Activated naive CD4-positive, alpha-beta T cell treated with anti-CD3 and anti-CD28 coated beads, Interleukin-2, amount 10 ng/mL, durations not matched to agents 7 days and 5 days (primary cell): ENCODE results near the gene PBX2.
"Not testable (repeated sequence)": the region's sequence is repeated elsewhere in the genome, so short reads cannot be mapped to it uniquely, and the experiment has no call there.

Experiments used
- CTCF ChIA-PET: fragments of 350-600 bp; sonication (Branson Sonifier 250); formaldehyde crosslinking; loops from one replicate; lab custom pipeline; 2021; ENCODE audit warnings: antibody characterized with exemption; lab: Charles Lee
- DNase-seq: peaks from one replicate; pipeline ENCODE4 v3.0.0-alpha.2; 2020
- H3K27ac Mint-ChIP-seq: one replicate; pipeline ENCODE4 v1.8.0; 2021; ENCODE audit warnings: mild to moderate bottlenecking, moderate library complexity, mixed read lengths
- H3K27me3 Mint-ChIP-seq: one replicate; pipeline ENCODE4 v1.8.0; 2021; ENCODE audit warnings: mild to moderate bottlenecking, mixed read lengths
- H3K36me3 Mint-ChIP-seq: one replicate; pipeline ENCODE4 v1.8.0; 2021; ENCODE audit warnings: mixed read lengths
- H3K4me1 Mint-ChIP-seq: one replicate; pipeline ENCODE4 v1.8.0; 2021; ENCODE audit warnings: mixed read lengths
- H3K4me3 Mint-ChIP-seq: one replicate; pipeline ENCODE4 v1.8.0; 2021; ENCODE audit warnings: mild to moderate bottlenecking, moderate library complexity, mixed read lengths
- H3K9me3 Mint-ChIP-seq: one replicate; pipeline ENCODE4 v1.8.0; 2021; ENCODE audit warnings: mixed read lengths

The PBX2 gene

GRCh38 chr6:32195652-32195901, 5.6 kb upstream of the PBX2 start:
- peak; percentile 100 for DNase-seq
- no peaks in the 10 kb centered on the region for H3K9me3 Mint-ChIP-seq
- CTCF ChIA-PET: interaction anchor here (0.5 to 1.6 kb wide), 15 partner anchors 17 to 400 kb away, joined by 3 to 9 read pairs (median 3); partner anchors contain the start of genes RNF5 and VARS1
- H3K27me3 Mint-ChIP-seq: peaks cover 8% of the 10 kb centered on the region
- H3K36me3 Mint-ChIP-seq: peaks cover 22% of the 10 kb centered on the region
- peaks cover 34% of the 10 kb centered on the region for H3K4me1 Mint-ChIP-seq
- peak overlapping the region; percentile 99 for H3K27ac Mint-ChIP-seq
- peak overlapping the region; percentile 94 for H3K4me3 Mint-ChIP-seq

GRCh38 chr6:32194825-32195651, 5.0 kb upstream of the PBX2 start:
- CTCF ChIA-PET: interaction anchor here (0.6 to 1.6 kb wide), 15 partner anchors 16 to 399 kb away, joined by 3 to 9 read pairs (median 3); partner anchors contain the start of genes RNF5 and VARS1
- Mint-ChIP-seq H3K4me3 (peak overlapping the region; percentile 94), H3K27ac (peak overlapping the region; percentile 99), H3K36me3 (peaks cover 27% of the 10 kb centered on the region), H3K4me1 (peaks cover 34% of the 10 kb centered on the region), H3K9me3 (no peaks in the 10 kb centered on the region), H3K27me3 (peaks cover 8% of the 10 kb centered on the region)
- DNase-seq: peak; percentile 61

GRCh38 chr6:32194388-32194787, 4.4 kb upstream of the PBX2 start:
- H3K27ac Mint-ChIP-seq: no peak overlapping the region
- peaks cover 28% of the 10 kb centered on the region for H3K36me3 Mint-ChIP-seq
- peaks cover 34% of the 10 kb centered on the region for H3K4me1 Mint-ChIP-seq
- peak overlapping the region; percentile 94 for H3K4me3 Mint-ChIP-seq
- CTCF ChIA-PET: interaction anchor here (0.6 to 1.6 kb wide), 4 partner anchors 40 to 408 kb away, joined by 3 to 4 read pairs (median 3); no protein-coding TSS in a partner anchor
- no peak for DNase-seq
- H3K9me3 Mint-ChIP-seq: no peaks in the 10 kb centered on the region
- H3K27me3 Mint-ChIP-seq: peaks cover 8% of the 10 kb centered on the region

- Mint-ChIP-seq H3K27ac (peak overlapping the region; percentile 98), H3K4me1 (peaks cover 46% of the 10 kb centered on the region), H3K36me3 (peaks cover 39% of the 10 kb centered on the region), H3K4me3 (peak overlapping the region; percentile 100)
- H3K9me3 Mint-ChIP-seq, DNase-seq, H3K27me3 Mint-ChIP-seq: not testable (repeated sequence)
- CTCF ChIA-PET: interaction anchor here (0.8 to 1.6 kb wide), 3 partner anchors 11 to 64 kb away, joined by 3 to 6 read pairs (median 5); no protein-coding TSS in a partner anchor
These were observed 3.1 kb upstream of the PBX2 start for GRCh38 chr6:32193096-32193495.

GRCh38 chr6:32192608-32193039, 2.6 kb upstream of the PBX2 start, which contains the start of gene GPSM3:
GPSM3 (minus strand) TSS chr6:32192643; CDS start chr6:32192513, 130 bp downstream.
- Mint-ChIP-seq H3K27me3 (peaks cover 5% of the 10 kb centered on the region), H3K4me3 (peak within 1 kb of the TSS; percentile 100), H3K4me1 (peaks cover 51% of the 10 kb centered on the region), H3K27ac (peak within 1 kb of the TSS; percentile 98), H3K36me3 (peaks cover 43% of the 10 kb centered on the region), H3K9me3 (no peaks in the 10 kb centered on the region)
- peak; percentile 79 for DNase-seq
- CTCF ChIA-PET: interaction anchor here (0.8 to 1.6 kb wide), 3 partner anchors 10 to 64 kb away, joined by 3 to 6 read pairs (median 5); no protein-coding TSS in a partner anchor

GRCh38 chr6:32191696-32192607, 1.9 kb upstream of the PBX2 start:
- peaks cover 5% of the 10 kb centered on the region for H3K27me3 Mint-ChIP-seq
- H3K36me3 Mint-ChIP-seq: peaks cover 50% of the 10 kb centered on the region
- peak overlapping the region; percentile 98 for H3K27ac Mint-ChIP-seq
- no peaks in the 10 kb centered on the region for H3K9me3 Mint-ChIP-seq
- CTCF ChIA-PET: interaction anchor here (0.8 to 1.7 kb wide), 5 partner anchors 9 to 74 kb away, joined by 3 to 6 read pairs (median 5); no protein-coding TSS in a partner anchor
- peak overlapping the region; percentile 100 for H3K4me3 Mint-ChIP-seq
- DNase-seq: no peak
- H3K4me1 Mint-ChIP-seq: peaks cover 56% of the 10 kb centered on the region

- Mint-ChIP-seq H3K4me1 (peaks cover 59% of the 10 kb centered on the region), H3K36me3 (peaks cover 58% of the 10 kb centered on the region), H3K27ac (peak overlapping the region; percentile 98), H3K27me3 (peaks cover 5% of the 10 kb centered on the region), H3K9me3 (no peaks in the 10 kb centered on the region), H3K4me3 (peak overlapping the region; percentile 100)
- CTCF ChIA-PET: interaction anchor here (0.9 to 1.7 kb wide), 3 partner anchors 9 to 73 kb away, joined by 5 to 6 read pairs (median 5); no protein-coding TSS in a partner anchor
- no peak for DNase-seq
These were observed 1.1 kb upstream of the PBX2 start for GRCh38 chr6:32190911-32191677.

- DNase-seq: no peak
- H3K9me3 Mint-ChIP-seq: no peaks in the 10 kb centered on the region
- CTCF ChIA-PET: no interaction called here
- peaks cover 57% of the 10 kb centered on the region for H3K4me1 Mint-ChIP-seq
- peak overlapping the region; percentile 92 for H3K4me3 Mint-ChIP-seq
- H3K27ac Mint-ChIP-seq: peak overlapping the region; percentile 90
- H3K27me3 Mint-ChIP-seq: peaks cover 5% of the 10 kb centered on the region
- peaks cover 65% of the 10 kb centered on the region for H3K36me3 Mint-ChIP-seq
These were observed 304 bp downstream of the PBX2 start for GRCh38 chr6:32189742-32190053.

GRCh38 chr6:32189069-32189741, 797 bp downstream of the PBX2 start:
- Mint-ChIP-seq H3K27me3 (peaks cover 5% of the 10 kb centered on the region), H3K9me3 (no peaks in the 10 kb centered on the region), H3K27ac (peak overlapping the region; percentile 90), H3K4me3 (peak overlapping the region; percentile 92), H3K4me1 (peaks cover 52% of the 10 kb centered on the region), H3K36me3 (peaks cover 66% of the 10 kb centered on the region)
- CTCF ChIA-PET: no interaction called here
- no peak for DNase-seq

- peak overlapping the region; percentile 92 for H3K4me3 Mint-ChIP-seq
- CTCF ChIA-PET: no interaction called here
- no peak for DNase-seq
- H3K36me3 Mint-ChIP-seq: peaks cover 70% of the 10 kb centered on the region
- H3K27ac Mint-ChIP-seq: peak overlapping the region; percentile 90
- peaks cover 5% of the 10 kb centered on the region for H3K27me3 Mint-ChIP-seq
- no peaks in the 10 kb centered on the region for H3K9me3 Mint-ChIP-seq
- peaks cover 45% of the 10 kb centered on the region for H3K4me1 Mint-ChIP-seq
These were observed 1.5 kb downstream of the PBX2 start for GRCh38 chr6:32188381-32189068.

- H3K36me3 Mint-ChIP-seq: peaks cover 70% of the 10 kb centered on the region
- CTCF ChIA-PET, H3K27me3 Mint-ChIP-seq, H3K9me3 Mint-ChIP-seq, DNase-seq: not testable (repeated sequence)
- peak overlapping the region; percentile 85 for H3K27ac Mint-ChIP-seq
- peaks cover 40% of the 10 kb centered on the region for H3K4me1 Mint-ChIP-seq
- H3K4me3 Mint-ChIP-seq: peak overlapping the region; percentile 92
These were observed 2.1 kb downstream of the PBX2 start for GRCh38 chr6:32187725-32188380.

GRCh38 chr6:32187009-32187709, 2.8 kb downstream of the PBX2 start:
- H3K4me1 Mint-ChIP-seq: peaks cover 42% of the 10 kb centered on the region
- peaks cover 5% of the 10 kb centered on the region for H3K27me3 Mint-ChIP-seq
- peaks cover 69% of the 10 kb centered on the region for H3K36me3 Mint-ChIP-seq
- H3K9me3 Mint-ChIP-seq: no peaks in the 10 kb centered on the region
- H3K4me3 Mint-ChIP-seq: peak overlapping the region; percentile 53
- H3K27ac Mint-ChIP-seq: peak overlapping the region; percentile 85
- DNase-seq: no peak
- CTCF ChIA-PET: no interaction called here
